HCT116 (cell line): ENCODE measurements around the gene CDH13. TPM values are rescaled to one million over a fixed set of nuclear protein-coding genes. Genes with fewer than 3 reads are reported as not detected.
A peak's percentile ranks its signal among the peaks of the same experiment; 100 is the strongest.

Experiments
- ATAC-seq: fragments of 200-7000 bp; cut with Tn5 transposase; 2 replicates; pipeline ENCODE4 v1.9.1; 2020; ENCODE audit warnings: mild to moderate bottlenecking, moderate library complexity
- BruUV-seq: library from RNA; stranded (reverse); fragments of 400-500 nt; replicated peaks from 2 replicates; lab custom pipeline; 2021; lab: Mats Ljungman, UMichigan
- CTCF ChIA-PET: fragments of 300-600 bp; sonication (Branson Sonifier 250); formaldehyde crosslinking; loops from one replicate; lab custom pipeline; 2021; ENCODE audit warnings: antibody characterized with exemption; lab: Charles Lee
- POLR2A ChIA-PET: fragments of 300-600, 350-600 bp; sonication (Branson Sonifier 250); formaldehyde crosslinking; loops from one replicate; lab custom pipeline; 2021; ENCODE audit warnings: antibody characterized with exemption; lab: Charles Lee
- RAD21 ChIA-PET, 2 experiments: fragments of 300-600 bp; sonication (Branson Sonifier 250); formaldehyde crosslinking; loops; one replicate each; lab custom pipeline; 2023; ENCODE audit warnings: low total read pairs in 2 of 2; ENCODE audit not compliant: uncharacterized antibody in 2 of 2, unreplicated experiment in 2 of 2, low non-redundant PET in 1 of 2; lab: Charles Lee
- DNase-seq: peaks from one replicate; pipeline ENCODE4 v3.0.0-alpha.2; 2010; ENCODE audit warnings: low read depth, low spot score
- H2AFZ ChIP-seq: fragments of 200-600 bp; shearing (Covaris generic), sonication (generic); 2 replicates; pipeline ENCODE4 v1.6.1; 2017; ENCODE audit warnings: low read depth, mixed run types, mixed read lengths, antibody characterized with exemption, low read length; ENCODE audit not compliant: poor library complexity, severe bottlenecking
- H3K27ac ChIP-seq: 2 replicates; pipeline ENCODE4 v1.5.1; 2012; ENCODE audit warnings: low read depth, low read length
- H3K27me3 ChIP-seq: fragments of 200-600 bp; sonication (generic); 2 replicates; pipeline ENCODE4 v1.6.1; 2016; ENCODE audit warnings: mixed run types, low read length, mixed read lengths; ENCODE audit not compliant: insufficient read depth
- H3K36me3 ChIP-seq, 2 experiments: fragments of 200-500 bp in 1 of 2; fragments of 200-600 bp in 1 of 2; sonication (Bioruptor generic) in 1 of 2; sonication (generic) in 1 of 2; 2 replicates each; pipeline versions ENCODE4 v1.5.1 to v1.6.1; 2014 to 2016; ENCODE audit warnings: low read length in 2 of 2, inconsistent platforms in 1 of 2, mixed read lengths in 1 of 2, mixed run types in 1 of 2; ENCODE audit not compliant: insufficient read depth in 2 of 2, control insufficient read depth in 1 of 2
- H3K4me1 ChIP-seq, 2 experiments: fragments of 200-600 bp in 1 of 2; sonication (generic) in 1 of 2; 2 replicates each; pipeline versions ENCODE4 v1.5.1 to v1.6.1; 2012 to 2017; ENCODE audit warnings: low read length in 2 of 2, inconsistent platforms in 1 of 2, mild to moderate bottlenecking in 1 of 2, mixed read lengths in 1 of 2, mixed run types in 1 of 2, moderate library complexity in 1 of 2; ENCODE audit not compliant: insufficient read depth in 2 of 2, control insufficient read depth in 1 of 2
- H3K4me2 ChIP-seq: fragments of 200-600 bp; sonication (generic); 2 replicates; pipeline ENCODE4 v1.6.1; 2017; ENCODE audit warnings: mixed run types, low read length, mixed read lengths
- H3K4me3 ChIP-seq, 2 experiments: fragments of 200-600 bp in 1 of 2; sonication (generic) in 1 of 2; replicated peaks in 1 of 2; 2 replicates each; pipeline ENCODE4 v1.5.1; 2011 to 2016; ENCODE audit warnings: low read length in 2 of 2, control low read depth in 1 of 2, low read depth in 1 of 2, mild to moderate bottlenecking in 1 of 2, mixed read lengths in 1 of 2, mixed run types in 1 of 2
- H3K79me2 ChIP-seq: fragments of 200-600 bp; sonication (generic); 2 replicates; pipeline ENCODE4 v1.6.1; 2017; ENCODE audit warnings: mild to moderate bottlenecking, mixed run types, low read length, moderate library complexity, mixed read lengths; ENCODE audit not compliant: insufficient read depth
- H3K9ac ChIP-seq: fragments of 200-600 bp; sonication (generic); 2 replicates; pipeline ENCODE4 v1.6.1; 2016; ENCODE audit warnings: low read length, mixed read lengths
- H3K9me2 ChIP-seq: fragments of 200-600 bp; sonication (generic), shearing (Covaris generic); 2 replicates; pipeline ENCODE4 v1.6.1; 2017; ENCODE audit warnings: mixed run types, mild to moderate bottlenecking, moderate library complexity; ENCODE audit not compliant: insufficient read depth
- H3K9me3 ChIP-seq, 2 experiments: fragments of 200-500 bp in 1 of 2; fragments of 200-600 bp in 1 of 2; sonication (Bioruptor generic) in 1 of 2; sonication (generic) in 1 of 2; 2 replicates each; pipeline ENCODE4 v1.6.1; 2014 to 2017; ENCODE audit warnings: low read length in 2 of 2, mixed read lengths in 2 of 2, inconsistent platforms in 1 of 2, low read depth in 1 of 2, mild to moderate bottlenecking in 1 of 2, mixed run types in 1 of 2, moderate library complexity in 1 of 2; ENCODE audit not compliant: control insufficient read depth in 1 of 2, insufficient read depth in 1 of 2
- H4K20me1 ChIP-seq: fragments of 200-600 bp; sonication (generic), shearing (Covaris generic); 2 replicates; pipeline ENCODE4 v1.6.1; 2017; ENCODE audit warnings: mixed run types, mild to moderate bottlenecking, moderate library complexity; ENCODE audit not compliant: insufficient read depth
- CBX3 ChIP-seq: IDR thresholded peaks from 2 replicates; pipeline ENCODE4 v1.6.1; 2012; ENCODE audit warnings: low read depth
- CEBPB ChIP-seq: IDR thresholded peaks from 2 replicates; pipeline ENCODE4 v1.6.1; 2012; ENCODE audit warnings: low read depth
- EGR1 ChIP-seq: IDR thresholded peaks from 2 replicates; pipeline ENCODE4 v1.6.1; 2012; ENCODE audit warnings: low read depth
- ELF1 ChIP-seq: IDR thresholded peaks from 2 replicates; pipeline ENCODE4 v1.6.1; 2012; ENCODE audit warnings: low read depth, borderline replicate concordance
- EZH2 ChIP-seq: fragments of 200-600 bp; sonication (generic); IDR thresholded peaks from 2 replicates; pipeline ENCODE4 v1.6.1; 2017; ENCODE audit warnings: antibody characterized with exemption, mixed run types
- FOSL1 ChIP-seq: IDR thresholded peaks from 2 replicates; pipeline ENCODE4 v1.6.1; 2012; ENCODE audit warnings: low read depth
- POLR2AphosphoS5 ChIP-seq: IDR thresholded peaks from 2 replicates; pipeline ENCODE4 v1.6.1; 2011; ENCODE audit warnings: mild to moderate bottlenecking, low read depth, low read length, moderate library complexity
- RAD21 ChIP-seq: IDR thresholded peaks from 2 replicates; pipeline ENCODE4 v1.6.1; 2012; ENCODE audit warnings: low read depth, mild to moderate bottlenecking
- SP1 ChIP-seq: IDR thresholded peaks from 2 replicates; pipeline ENCODE4 v1.6.1; 2012; ENCODE audit warnings: low read depth
- SRF ChIP-seq: IDR thresholded peaks from 2 replicates; pipeline ENCODE4 v1.6.1; 2012; ENCODE audit warnings: low read depth
- TCF7L2 ChIP-seq: IDR thresholded peaks from 2 replicates; pipeline ENCODE4 v1.7.0; 2011; ENCODE audit warnings: borderline replicate concordance, inconsistent platforms; ENCODE audit not compliant: insufficient read depth, insufficient read length; ENCODE audit errors: extremely low read depth
- YY1 ChIP-seq: IDR thresholded peaks from 2 replicates; pipeline ENCODE4 v1.6.1; 2011; ENCODE audit warnings: low read length, low read depth, moderate library complexity, mild to moderate bottlenecking; ENCODE audit not compliant: insufficient replicate concordance; ENCODE audit errors: extremely low read depth
- intact Hi-C: fragments of 100-400 bp; cut with micrococcal nuclease; formaldehyde crosslinking; loops from 2 replicates; pipeline ENCODE4 v1.10.0; 2022
- total RNA-seq: library from RNA; stranded (reverse); gene quantifications from one replicate; pipeline ENCODE4 v1.2.1, GENCODE V29; 2021; ENCODE audit not compliant: unreplicated experiment
- TF ChIP-seq, protein P1 (sequence below): IDR thresholded peaks from 2 replicates; pipeline ENCODE4 v1.6.1; 2011; ENCODE audit warnings: mild to moderate bottlenecking, low read length, moderate library complexity; ENCODE audit not compliant: insufficient replicate concordance; ENCODE audit errors: extremely low read depth
- TF ChIP-seq, protein P2 (sequence below): IDR thresholded peaks from 2 replicates; pipeline ENCODE4 v1.6.1; 2012
- TF ChIP-seq, protein P3 (sequence below), 3 experiments: fragments of 200-600 bp in 1 of 3; sonication (generic) in 1 of 3; IDR thresholded peaks in 2 of 3; conservative IDR thresholded peaks in 1 of 3; 2 replicates each; pipeline ENCODE4 v1.5.1; 2012 to 2017; ENCODE audit warnings: low read depth in 2 of 3, low read length in 2 of 3, antibody characterized with exemption in 1 of 3, borderline replicate concordance in 1 of 3, control low read depth in 1 of 3, mild to moderate bottlenecking in 1 of 3, mixed read lengths in 1 of 3, mixed run types in 1 of 3, moderate library complexity in 1 of 3; ENCODE audit not compliant: insufficient read depth in 1 of 3
- TF ChIP-seq, protein P4 (sequence below): IDR thresholded peaks from 2 replicates; pipeline ENCODE4 v1.6.1; 2012; ENCODE audit warnings: low read depth

The CDH13 gene
- total RNA-seq, 1 experiment from 2014 or later = not detected

DNA sequence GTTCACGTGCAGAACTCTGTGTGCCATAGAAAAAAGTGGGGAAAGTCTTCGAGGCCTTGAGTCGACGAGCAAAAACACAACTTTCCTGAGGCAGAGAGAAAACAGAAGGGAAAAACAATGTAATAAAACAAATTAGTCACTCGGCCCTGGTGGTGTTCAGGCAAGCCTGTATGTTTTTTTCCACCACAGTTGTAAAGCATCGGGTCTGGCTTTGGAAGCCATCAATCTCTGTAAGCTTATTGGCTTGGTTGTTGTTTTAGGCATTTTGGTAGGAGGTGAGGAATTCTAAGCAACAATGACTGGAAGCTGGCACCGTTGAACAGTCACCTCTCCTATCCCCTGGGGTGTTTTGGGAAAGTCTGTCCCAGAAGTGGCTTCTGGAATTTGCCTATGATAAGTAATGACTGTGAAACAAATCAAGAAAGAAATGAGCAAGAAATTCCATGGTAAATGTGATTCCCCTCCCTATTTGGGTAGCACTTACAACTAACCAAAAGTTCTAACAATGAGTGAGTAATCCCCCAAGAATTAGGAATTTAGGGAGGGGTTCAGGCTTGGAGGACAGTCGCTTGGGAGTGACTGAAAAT is 2.8 kb downstream of the CDH13 start:
- BruUV-seq = no TSS peak
- CTCF ChIA-PET = interaction anchor here (1.0 to 1.3 kb wide), 2 partner anchors 10 to 586 kb away, joined by 3 read pairs; no protein-coding TSS in a partner anchor
- Histone ChIP-seq H3K4me3 (peak overlapping the region in 1 of 2 experiments; percentile 16; a peak in 1 of 4 replicates), H3K4me2 (peak overlapping the region; percentile 51), H3K79me2 (no peaks in the 10 kb centered on the region), H3K27me3 (peaks cover 19% of the 10 kb centered on the region; the same call in 1 of the 2 replicates), H3K27ac (no peak overlapping the region), H3K9ac (no peak overlapping the region), H4K20me1 (no peaks in the 10 kb centered on the region), H2AFZ (no peak overlapping the region), H3K9me3 (no peaks in the 10 kb centered on the region), H3K4me1 (peaks cover 7 to 15% of the 10 kb centered on the region in 2 experiments; a peak in 3 of 4 replicates), H3K9me2 (no peaks in the 10 kb centered on the region), H3K36me3 (no peaks in the 10 kb centered on the region)
- intact Hi-C loops = loop anchor here (10.0 kb wide), 1 partner anchor 815 kb away; no protein-coding TSS in a partner anchor
- no peak for DNase-seq
- POLR2A ChIA-PET = no interaction called here
- TF ChIP-seq CBX3 (no peak), RAD21 (no peak), SRF (no peak), FOSL1 (no peak), EZH2 (no peak), YY1 (no peak), TCF7L2 (no peak), POLR2AphosphoS5 (no peak), EGR1 (no peak), ELF1 (no peak), CEBPB (no peak), SP1 (no peak)
- TF ChIP-seq, protein P1, sequence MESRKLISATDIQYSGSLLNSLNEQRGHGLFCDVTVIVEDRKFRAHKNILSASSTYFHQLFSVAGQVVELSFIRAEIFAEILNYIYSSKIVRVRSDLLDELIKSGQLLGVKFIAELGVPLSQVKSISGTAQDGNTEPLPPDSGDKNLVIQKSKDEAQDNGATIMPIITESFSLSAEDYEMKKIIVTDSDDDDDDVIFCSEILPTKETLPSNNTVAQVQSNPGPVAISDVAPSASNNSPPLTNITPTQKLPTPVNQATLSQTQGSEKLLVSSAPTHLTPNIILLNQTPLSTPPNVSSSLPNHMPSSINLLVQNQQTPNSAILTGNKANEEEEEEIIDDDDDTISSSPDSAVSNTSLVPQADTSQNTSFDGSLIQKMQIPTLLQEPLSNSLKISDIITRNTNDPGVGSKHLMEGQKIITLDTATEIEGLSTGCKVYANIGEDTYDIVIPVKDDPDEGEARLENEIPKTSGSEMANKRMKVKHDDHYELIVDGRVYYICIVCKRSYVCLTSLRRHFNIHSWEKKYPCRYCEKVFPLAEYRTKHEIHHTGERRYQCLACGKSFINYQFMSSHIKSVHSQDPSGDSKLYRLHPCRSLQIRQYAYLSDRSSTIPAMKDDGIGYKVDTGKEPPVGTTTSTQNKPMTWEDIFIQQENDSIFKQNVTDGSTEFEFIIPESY = no peak
- TF ChIP-seq, protein P2, sequence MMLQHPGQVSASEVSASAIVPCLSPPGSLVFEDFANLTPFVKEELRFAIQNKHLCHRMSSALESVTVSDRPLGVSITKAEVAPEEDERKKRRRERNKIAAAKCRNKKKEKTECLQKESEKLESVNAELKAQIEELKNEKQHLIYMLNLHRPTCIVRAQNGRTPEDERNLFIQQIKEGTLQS = no peak
- TF ChIP-seq, protein P3, sequence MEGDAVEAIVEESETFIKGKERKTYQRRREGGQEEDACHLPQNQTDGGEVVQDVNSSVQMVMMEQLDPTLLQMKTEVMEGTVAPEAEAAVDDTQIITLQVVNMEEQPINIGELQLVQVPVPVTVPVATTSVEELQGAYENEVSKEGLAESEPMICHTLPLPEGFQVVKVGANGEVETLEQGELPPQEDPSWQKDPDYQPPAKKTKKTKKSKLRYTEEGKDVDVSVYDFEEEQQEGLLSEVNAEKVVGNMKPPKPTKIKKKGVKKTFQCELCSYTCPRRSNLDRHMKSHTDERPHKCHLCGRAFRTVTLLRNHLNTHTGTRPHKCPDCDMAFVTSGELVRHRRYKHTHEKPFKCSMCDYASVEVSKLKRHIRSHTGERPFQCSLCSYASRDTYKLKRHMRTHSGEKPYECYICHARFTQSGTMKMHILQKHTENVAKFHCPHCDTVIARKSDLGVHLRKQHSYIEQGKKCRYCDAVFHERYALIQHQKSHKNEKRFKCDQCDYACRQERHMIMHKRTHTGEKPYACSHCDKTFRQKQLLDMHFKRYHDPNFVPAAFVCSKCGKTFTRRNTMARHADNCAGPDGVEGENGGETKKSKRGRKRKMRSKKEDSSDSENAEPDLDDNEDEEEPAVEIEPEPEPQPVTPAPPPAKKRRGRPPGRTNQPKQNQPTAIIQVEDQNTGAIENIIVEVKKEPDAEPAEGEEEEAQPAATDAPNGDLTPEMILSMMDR (IDR thresholded peaks at IDR 0.05 in 2 of 3, conservative IDR thresholded peaks at IDR 0.05 in 1 of 3; ENCODE audit: borderline replicate concordance in 1 of 3, insufficient read depth in 1 of 3, low read depth in 2 of 3, low read length in 2 of 3) = no peak
- TF ChIP-seq, protein P4, sequence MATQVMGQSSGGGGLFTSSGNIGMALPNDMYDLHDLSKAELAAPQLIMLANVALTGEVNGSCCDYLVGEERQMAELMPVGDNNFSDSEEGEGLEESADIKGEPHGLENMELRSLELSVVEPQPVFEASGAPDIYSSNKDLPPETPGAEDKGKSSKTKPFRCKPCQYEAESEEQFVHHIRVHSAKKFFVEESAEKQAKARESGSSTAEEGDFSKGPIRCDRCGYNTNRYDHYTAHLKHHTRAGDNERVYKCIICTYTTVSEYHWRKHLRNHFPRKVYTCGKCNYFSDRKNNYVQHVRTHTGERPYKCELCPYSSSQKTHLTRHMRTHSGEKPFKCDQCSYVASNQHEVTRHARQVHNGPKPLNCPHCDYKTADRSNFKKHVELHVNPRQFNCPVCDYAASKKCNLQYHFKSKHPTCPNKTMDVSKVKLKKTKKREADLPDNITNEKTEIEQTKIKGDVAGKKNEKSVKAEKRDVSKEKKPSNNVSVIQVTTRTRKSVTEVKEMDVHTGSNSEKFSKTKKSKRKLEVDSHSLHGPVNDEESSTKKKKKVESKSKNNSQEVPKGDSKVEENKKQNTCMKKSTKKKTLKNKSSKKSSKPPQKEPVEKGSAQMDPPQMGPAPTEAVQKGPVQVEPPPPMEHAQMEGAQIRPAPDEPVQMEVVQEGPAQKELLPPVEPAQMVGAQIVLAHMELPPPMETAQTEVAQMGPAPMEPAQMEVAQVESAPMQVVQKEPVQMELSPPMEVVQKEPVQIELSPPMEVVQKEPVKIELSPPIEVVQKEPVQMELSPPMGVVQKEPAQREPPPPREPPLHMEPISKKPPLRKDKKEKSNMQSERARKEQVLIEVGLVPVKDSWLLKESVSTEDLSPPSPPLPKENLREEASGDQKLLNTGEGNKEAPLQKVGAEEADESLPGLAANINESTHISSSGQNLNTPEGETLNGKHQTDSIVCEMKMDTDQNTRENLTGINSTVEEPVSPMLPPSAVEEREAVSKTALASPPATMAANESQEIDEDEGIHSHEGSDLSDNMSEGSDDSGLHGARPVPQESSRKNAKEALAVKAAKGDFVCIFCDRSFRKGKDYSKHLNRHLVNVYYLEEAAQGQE = no peak
- RAD21 ChIA-PET = no interaction called here
- ATAC-seq = peak; percentile 39; the same call in 1 of the 2 replicates
